NCI-H2029 (cell line): Measurements from ENCODE around the gene NAIF1.
"Not testable (repeated sequence)": the region's sequence is repeated elsewhere in the genome, so short reads cannot be mapped to it uniquely, and the experiment has no call there.

Experiments used
- DNase-seq: peaks from one replicate; lab custom pipeline; 2025; lab: John Stamatoyannopoulos, UW

Gene NAIF1

GRCh38 chr9:128026255-128026772 lies 40.8 kb downstream of the NAIF1 start:
- no peak for DNase-seq

- DNase-seq: no peak
Observed at GRCh38 chr9:128025736-128026135, 41.4 kb downstream of the NAIF1 start.

- DNase-seq: no peak
Observed at GRCh38 chr9:128024761-128025308, 42.3 kb downstream of the NAIF1 start.

GRCh38 chr9:128023671-128024070 lies 43.4 kb downstream of the NAIF1 start:
- not testable (repeated sequence) for DNase-seq

GRCh38 chr9:128022886-128023285 lies 44.2 kb downstream of the NAIF1 start:
- DNase-seq: no peak

- DNase-seq: no peak
Observed at GRCh38 chr9:128021098-128021497, 46.0 kb downstream of the NAIF1 start.

GRCh38 chr9:128020692-128021091 lies 46.4 kb downstream of the NAIF1 start:
- DNase-seq: no peak

GRCh38 chr9:128015696-128016095 lies 51.4 kb downstream of the NAIF1 start:
- no peak for DNase-seq
